HepG2 (cell line): ENCODE results near the gene CIAO3. TPM values are rescaled to one million over a fixed set of nuclear protein-coding genes. Genes with fewer than 3 reads are reported as not detected.

Source experiments
- ATAC-seq: fragments of 200-7000 bp; cut with Tn5 transposase; 3 replicates; pipeline ENCODE4 v1.9.1; 2020; ENCODE audit warnings: mild to moderate bottlenecking, moderate library complexity
- BruUV-seq: library from RNA; stranded (reverse); fragments of 400-500 nt; replicated peaks from 2 replicates; lab custom pipeline; 2021; lab: Mats Ljungman, UMichigan
- CTCF ChIA-PET: fragments of 300-600 bp; formaldehyde crosslinking; extraction: SDS; loops from one replicate; lab custom pipeline; 2021; ENCODE audit warnings: low total read pairs, inconsistent platforms, low intra/inter-chr PET ratio; lab: Yijun Ruan, JAX
- POLR2A ChIA-PET: fragments of 350-600 bp; sonication (Branson Sonifier 250); formaldehyde crosslinking; loops from one replicate; lab custom pipeline; 2020; ENCODE audit warnings: antibody characterized with exemption, inconsistent platforms; lab: Yijun Ruan, JAX
- DNase-seq: peaks from one replicate; pipeline ENCODE4 v3.0.0-alpha.2; 2015; ENCODE audit warnings: low spot score
- FAIRE-seq: peaks from 3 replicates; lab custom pipeline; 2011; peaks lifted over from hg19 to GRCh38; lab: Jason Lieb, UNC
- H2AFZ ChIP-seq: one replicate; pipeline ENCODE4 v1.6.1; 2011; ENCODE audit warnings: low read length, inconsistent platforms
- H3K27ac ChIP-seq: fragments of 300-600 bp; 3 replicates; pipeline ENCODE4 v1.8.0; 2011; ENCODE audit warnings: mixed run types, mild to moderate bottlenecking, mixed read lengths, low read length, inconsistent platforms; ENCODE audit not compliant: insufficient read depth; ENCODE audit errors: extremely low read length
- H3K27me3 ChIP-seq, 2 experiments: fragments of 200-600 bp in 1 of 2; 2 replicates in 1 of 2; 3 replicates in 1 of 2; pipeline versions ENCODE4 v1.6.0 to v1.8.0; 2011; ENCODE audit warnings: low read length in 2 of 2, mild to moderate bottlenecking in 2 of 2, moderate library complexity in 2 of 2, inconsistent platforms in 1 of 2; ENCODE audit not compliant: insufficient read depth in 2 of 2, control insufficient read depth in 1 of 2
- H3K36me3 ChIP-seq, 2 experiments: fragments of 200-600 bp in 1 of 2; replicated peaks in 1 of 2; 2 replicates in 1 of 2; 3 replicates in 1 of 2; pipeline versions ENCODE4 v1.5.1 to v1.8.0; 2011; ENCODE audit warnings: low read length in 2 of 2, inconsistent platforms in 1 of 2; ENCODE audit not compliant: insufficient read depth in 2 of 2, control insufficient read depth in 1 of 2
- H3K4me1 ChIP-seq: 2 replicates; pipeline ENCODE4 v1.5.1; 2012; ENCODE audit warnings: low read length, inconsistent platforms; ENCODE audit not compliant: insufficient read depth
- H3K4me2 ChIP-seq: 2 replicates; pipeline ENCODE4 v1.6.0; 2011; ENCODE audit warnings: low read depth, low read length, inconsistent platforms
- H3K4me3 ChIP-seq, 3 experiments: fragments of 200-600 bp in 1 of 3; sonication (generic), shearing (Covaris generic) in 1 of 3; replicated peaks in 1 of 3; 2 replicates each; pipeline ENCODE4 v1.5.1; 2011 to 2016; ENCODE audit warnings: low read length in 3 of 3, inconsistent platforms in 2 of 3, low read depth in 2 of 3, mild to moderate bottlenecking in 2 of 3, control low read depth in 1 of 3, mixed read lengths in 1 of 3; ENCODE audit not compliant: insufficient read depth in 1 of 3
- H3K79me2 ChIP-seq: one replicate; pipeline ENCODE4 v1.6.1; 2011; ENCODE audit warnings: low read length, inconsistent platforms; ENCODE audit not compliant: insufficient read depth
- H3K9ac ChIP-seq: 2 replicates; pipeline ENCODE4 v1.6.0; 2011; ENCODE audit warnings: mild to moderate bottlenecking, low read depth, low read length, inconsistent platforms; ENCODE audit not compliant: insufficient read depth
- H3K9me3 ChIP-seq: 2 replicates; pipeline ENCODE4 v1.5.1; 2012; ENCODE audit warnings: mild to moderate bottlenecking, low read length
- H4K20me1 ChIP-seq: 2 replicates; pipeline ENCODE4 v1.6.0; 2011; ENCODE audit warnings: inconsistent platforms, mild to moderate bottlenecking, low read length, moderate library complexity; ENCODE audit not compliant: insufficient read depth
- ARID4A ChIP-seq: sonication (generic); formaldehyde crosslinking; IDR thresholded peaks from 2 replicates; pipeline ENCODE4 v1.5.0; 2020; ENCODE audit warnings: mild to moderate bottlenecking, missing genetic modification reagents, borderline replicate concordance
- CBX1 ChIP-seq: IDR thresholded peaks from one replicate; pipeline ENCODE4 v1.6.1; 2016; ENCODE audit warnings: antibody characterized with exemption, low read depth
- CSRNP2 ChIP-seq: sonication (generic); formaldehyde crosslinking; conservative IDR thresholded peaks from 2 replicates; pipeline ENCODE4 v1.8.0; 2022; ENCODE audit warnings: low read depth, missing genetic modification reagents
- MBD4 ChIP-seq: IDR thresholded peaks from 2 replicates; pipeline ENCODE4 v1.6.1; 2012; ENCODE audit warnings: low read length, inconsistent platforms, borderline replicate concordance
- NFATC3 ChIP-seq: sonication (generic); formaldehyde crosslinking; IDR thresholded peaks from 2 replicates; pipeline ENCODE4 v1.5.1; 2020; ENCODE audit warnings: mild to moderate bottlenecking, missing genetic modification reagents
- PHF5A ChIP-seq: IDR thresholded peaks from one replicate; pipeline ENCODE4 v1.6.1; 2018; ENCODE audit warnings: low read depth, missing genetic modification reagents; ENCODE audit not compliant: unreplicated experiment
- ZKSCAN8 ChIP-seq: IDR thresholded peaks from 2 replicates; pipeline ENCODE4 v1.6.1; 2016; ENCODE audit warnings: borderline replicate concordance, missing genetic modification reagents, missing compliant biosample characterization
- WGBS: methylation state at CpG from one replicate; pipeline ENCODE4 v1.1.6; 2017; ENCODE audit warnings: low lambda C conversion rate; 5-methylcytosine and 5-hydroxymethylcytosine counted together
- in situ Hi-C: cut with HindIII; loops from 2 replicates; pipeline ENCODE4 v1.10.0; 2017; ENCODE audit warnings: low pct_unique_long_range_greater_than_20kb; ENCODE audit not compliant: extremely low pct_ligation_motif_present
- intact Hi-C: fragments of 100-400 bp; cut with micrococcal nuclease; formaldehyde crosslinking; loops from one replicate; pipeline ENCODE4 v1.10.0; 2022; ENCODE audit not compliant: unreplicated experiment
- polyA plus RNA-seq, 8 experiments: library from polyadenylated mRNA; depleted of rRNA in 3 of 8; stranded (reverse) in 7 of 8; unstranded in 1 of 8; fragments of >200 nt; fragmentation: Illumina TruSeq in 4 of 8; extraction: Trizol in 4 of 8; gene quantifications; 2 replicates each; pipeline versions ENCODE4 v1.2.1 to v1.2.3, GENCODE V29; 2011 to 2016; ENCODE audit warnings: low read depth in 4 of 8, missing spikeins in 1 of 8, mixed read lengths in 1 of 8; ENCODE audit not compliant: insufficient read depth in 1 of 8
- total RNA-seq, 5 experiments: library from RNA; depleted of rRNA; stranded (reverse); fragments of >200 nt; fragmentation: Illumina TruSeq; extraction: Trizol; gene quantifications; 2 replicates each; pipeline ENCODE4 v1.2.3, GENCODE V29; 2016; ENCODE audit warnings: low read depth in 1 of 5
- TF ChIP-seq, protein P1 (sequence below), 2 experiments: sonication (generic) in 1 of 2; formaldehyde crosslinking in 1 of 2; IDR thresholded peaks; 2 replicates each; pipeline versions ENCODE4 v1.4.0 to v1.6.1; 2016 to 2020; ENCODE audit warnings: borderline replicate concordance in 1 of 2, low read depth in 1 of 2, mild to moderate bottlenecking in 1 of 2, missing genetic modification reagents in 1 of 2
- TF ChIP-seq, protein P2 (sequence below): sonication (generic); formaldehyde crosslinking; IDR thresholded peaks from 2 replicates; pipeline ENCODE4 v1.5.1; 2020; ENCODE audit warnings: missing genetic modification reagents, mild to moderate bottlenecking, borderline replicate concordance

CIAO3 gene
- total and polyA plus RNA-seq, 2 of the 13 experiments (the other 11 are each of a cell fraction or from before 2014, with no cell fraction given), result 21.7 to 25.0 TPM

- Histone ChIP-seq H4K20me1 (peaks cover 5% of the 10 kb centered on the region), H3K27ac (no peak overlapping the region), H3K27me3 (peaks cover 5 to 43% of the 10 kb centered on the region in 2 experiments; a peak in 4 of 5 replicates), H3K9me3 (no peaks in the 10 kb centered on the region), H3K36me3 (no peaks in the 10 kb centered on the region), H3K4me3 (no peak overlapping the region), H3K79me2 (peaks cover 3% of the 10 kb centered on the region), H3K9ac (no peak overlapping the region), H3K4me2 (no peak overlapping the region), H2AFZ (no peak overlapping the region), H3K4me1 (peaks cover 32% of the 10 kb centered on the region)
- FAIRE-seq (no peak), DNase-seq (no peak), ATAC-seq (peak; percentile 65)
- in situ Hi-C loops, result loop anchor here (5.0 kb wide), 1 partner anchor 76 kb away; the partner anchor contains the start of genes CHTF18 and RPUSD1
- 9% methylated on average over 15 of the region's 25 CpGs for WGBS
- POLR2A ChIA-PET, result interaction anchor here (0.6 to 1.4 kb wide), 8 partner anchors 9 to 77 kb away, joined by 3 to 9 read pairs (median 4); partner anchors contain the start of genes ANTKMT, CHTF18, CIAO3 and HAGHL
- intact Hi-C loops, result no loop called here
- no TSS peak for BruUV-seq
- CTCF ChIA-PET, result interaction anchor here (0.7 to 2.3 kb wide), 5 partner anchors 22 to 76 kb away, joined by 3 to 19 read pairs (median 13); no protein-coding TSS in a partner anchor
- no peak for TF ChIP-seq PHF5A (CRISPR knock-in tag)
- TF ChIP-seq, protein P1, sequence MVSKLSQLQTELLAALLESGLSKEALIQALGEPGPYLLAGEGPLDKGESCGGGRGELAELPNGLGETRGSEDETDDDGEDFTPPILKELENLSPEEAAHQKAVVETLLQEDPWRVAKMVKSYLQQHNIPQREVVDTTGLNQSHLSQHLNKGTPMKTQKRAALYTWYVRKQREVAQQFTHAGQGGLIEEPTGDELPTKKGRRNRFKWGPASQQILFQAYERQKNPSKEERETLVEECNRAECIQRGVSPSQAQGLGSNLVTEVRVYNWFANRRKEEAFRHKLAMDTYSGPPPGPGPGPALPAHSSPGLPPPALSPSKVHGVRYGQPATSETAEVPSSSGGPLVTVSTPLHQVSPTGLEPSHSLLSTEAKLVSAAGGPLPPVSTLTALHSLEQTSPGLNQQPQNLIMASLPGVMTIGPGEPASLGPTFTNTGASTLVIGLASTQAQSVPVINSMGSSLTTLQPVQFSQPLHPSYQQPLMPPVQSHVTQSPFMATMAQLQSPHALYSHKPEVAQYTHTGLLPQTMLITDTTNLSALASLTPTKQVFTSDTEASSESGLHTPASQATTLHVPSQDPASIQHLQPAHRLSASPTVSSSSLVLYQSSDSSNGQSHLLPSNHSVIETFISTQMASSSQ (IDR thresholded peaks at IDR 0.05; ENCODE audit: low read depth), result no peak
- TF ChIP-seq, protein P1 (CRISPR knock-in tag; IDR thresholded peaks at IDR 0.05; ENCODE audit: borderline replicate concordance), result no peak
- TF ChIP-seq CSRNP2 (CRISPR knock-in tag), result no peak
- TF ChIP-seq, protein P2, sequence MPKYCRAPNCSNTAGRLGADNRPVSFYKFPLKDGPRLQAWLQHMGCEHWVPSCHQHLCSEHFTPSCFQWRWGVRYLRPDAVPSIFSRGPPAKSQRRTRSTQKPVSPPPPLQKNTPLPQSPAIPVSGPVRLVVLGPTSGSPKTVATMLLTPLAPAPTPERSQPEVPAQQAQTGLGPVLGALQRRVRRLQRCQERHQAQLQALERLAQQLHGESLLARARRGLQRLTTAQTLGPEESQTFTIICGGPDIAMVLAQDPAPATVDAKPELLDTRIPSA (CRISPR knock-in tag), result no peak
- TF ChIP-seq ARID4A, result no peak; the same call in 1 of the 2 replicates
- no peak for TF ChIP-seq MBD4
- TF ChIP-seq ZKSCAN8, result no peak
- no peak for TF ChIP-seq NFATC3
- no peak for TF ChIP-seq CBX1
These were observed 29.1 kb downstream of the CIAO3 start for GRCh38 chr16:711548-712320.
